H9 (cell line): ENCODE measurements around the gene STEAP2. TPM values are rescaled to one million over a fixed set of nuclear protein-coding genes. Genes with fewer than 3 reads are reported as not detected.

Experiments used
- DNase-seq: peaks from one replicate; pipeline ENCODE4 v3.0.0-alpha.2; 2017
- H2AFZ ChIP-seq: one replicate; pipeline ENCODE4 v1.6.1; 2013; ENCODE audit warnings: mild to moderate bottlenecking, low read length, control low read depth, moderate library complexity
- H2AK5ac ChIP-seq: 2 replicates; pipeline ENCODE4 v1.6.1; 2013; ENCODE audit warnings: low read length, control low read depth, mixed read lengths; ENCODE audit not compliant: insufficient read length
- H2BK120ac ChIP-seq: one replicate; pipeline ENCODE4 v1.6.1; 2013; ENCODE audit warnings: low read depth, mild to moderate bottlenecking, low read length, control low read depth, inconsistent platforms; ENCODE audit not compliant: poor library complexity, severe bottlenecking
- H2BK12ac ChIP-seq: 2 replicates; pipeline ENCODE4 v1.6.1; 2013; ENCODE audit warnings: low read length, control low read depth, mixed read lengths, low read depth; ENCODE audit not compliant: insufficient read length
- H2BK15ac ChIP-seq: 2 replicates; pipeline ENCODE4 v1.6.1; 2013; ENCODE audit warnings: low read depth, low read length, control low read depth
- H2BK20ac ChIP-seq: one replicate; pipeline ENCODE4 v1.6.1; 2013; ENCODE audit warnings: low read depth, mild to moderate bottlenecking, low read length, control low read depth, inconsistent platforms; ENCODE audit not compliant: poor library complexity, severe bottlenecking
- H2BK5ac ChIP-seq: 2 replicates; pipeline ENCODE4 v1.6.1; 2013; ENCODE audit warnings: low read length, control low read depth, mixed read lengths; ENCODE audit not compliant: insufficient read length
- H3K14ac ChIP-seq: 2 replicates; pipeline ENCODE4 v1.6.1; 2013; ENCODE audit warnings: low read length, control low read depth; ENCODE audit not compliant: insufficient read depth
- H3K18ac ChIP-seq: 2 replicates; pipeline ENCODE4 v1.6.1; 2013; ENCODE audit warnings: low read depth, mild to moderate bottlenecking, mixed read lengths, low read length, control low read depth; ENCODE audit not compliant: insufficient read length
- H3K23ac ChIP-seq: 2 replicates; pipeline ENCODE4 v1.6.1; 2013; ENCODE audit warnings: low read length, control low read depth, mixed read lengths, low read depth; ENCODE audit not compliant: insufficient read length
- H3K23me2 ChIP-seq: 2 replicates; pipeline ENCODE4 v1.6.1; 2013; ENCODE audit warnings: low read depth, mild to moderate bottlenecking, mixed read lengths, low read length, control low read depth; ENCODE audit not compliant: insufficient read length, poor library complexity, severe bottlenecking
- H3K27ac ChIP-seq: 2 replicates; pipeline ENCODE4 v1.5.1; 2013; ENCODE audit warnings: low read length, control low read depth, mixed read lengths, low read depth; ENCODE audit not compliant: insufficient read length
- H3K27me3 ChIP-seq: 2 replicates; pipeline ENCODE4 v1.6.1; 2013; ENCODE audit warnings: low read length, control low read depth, inconsistent platforms; ENCODE audit not compliant: insufficient read depth
- H3K4ac ChIP-seq: 2 replicates; pipeline ENCODE4 v1.6.1; 2013; ENCODE audit warnings: low read depth, mild to moderate bottlenecking, control low read depth, inconsistent platforms, low read length, moderate library complexity
- H3K4me1 ChIP-seq: 2 replicates; pipeline ENCODE4 v1.6.1; 2013; ENCODE audit warnings: low read length, control low read depth, inconsistent platforms; ENCODE audit not compliant: insufficient read depth
- H3K4me2 ChIP-seq: 2 replicates; pipeline ENCODE4 v1.6.1; 2013; ENCODE audit warnings: low read length, control low read depth, mixed read lengths; ENCODE audit not compliant: insufficient read length, insufficient read depth
- H3K56ac ChIP-seq: 2 replicates; pipeline ENCODE4 v1.6.1; 2013; ENCODE audit warnings: low read depth, mild to moderate bottlenecking, mixed read lengths, low read length, control low read depth; ENCODE audit not compliant: insufficient read length
- H3K79me1 ChIP-seq: 2 replicates; pipeline ENCODE4 v1.6.1; 2013; ENCODE audit warnings: low read depth, mild to moderate bottlenecking, moderate library complexity, low read length, control low read depth, inconsistent platforms; ENCODE audit not compliant: insufficient read depth, poor library complexity, severe bottlenecking
- H3K79me2 ChIP-seq: 2 replicates; pipeline ENCODE4 v1.6.1; 2013; ENCODE audit warnings: low read length, control low read depth, inconsistent platforms; ENCODE audit not compliant: insufficient read depth
- H3K9ac ChIP-seq: 2 replicates; pipeline ENCODE4 v1.6.1; 2013; ENCODE audit warnings: low read length, control low read depth, mixed read lengths; ENCODE audit not compliant: insufficient read length; ENCODE audit errors: extremely low read depth
- H3K9me3 ChIP-seq: one replicate; pipeline ENCODE4 v1.6.1; 2013; ENCODE audit warnings: low read depth, low read length, inconsistent platforms; ENCODE audit not compliant: control insufficient read depth
- H3T11ph ChIP-seq: one replicate; pipeline ENCODE4 v1.6.1; 2013; ENCODE audit warnings: mild to moderate bottlenecking, low read length, control low read depth, inconsistent platforms
- H4K20me1 ChIP-seq: one replicate; pipeline ENCODE4 v1.6.1; 2013; ENCODE audit not compliant: control insufficient read depth, insufficient read length, insufficient read depth
- H4K5ac ChIP-seq: 2 replicates; pipeline ENCODE4 v1.6.1; 2013; ENCODE audit warnings: low read depth, mild to moderate bottlenecking, mixed read lengths, low read length, control low read depth; ENCODE audit not compliant: insufficient read length
- H4K8ac ChIP-seq: replicated peaks from 2 replicates; pipeline ENCODE4 v1.6.1; 2013; ENCODE audit warnings: low read length, control low read depth, mixed read lengths, low read depth; ENCODE audit not compliant: insufficient read length
- H4K91ac ChIP-seq: 2 replicates; pipeline ENCODE4 v1.6.1; 2013; ENCODE audit warnings: low read depth, mild to moderate bottlenecking, moderate library complexity, mixed read lengths, low read length, control low read depth; ENCODE audit not compliant: insufficient read length
- H3K27ac Mint-ChIP-seq, 3 experiments: 2 replicates in 2 of 3; 3 replicates in 1 of 3; pipeline ENCODE4 v1.8.0; 2020 to 2021; ENCODE audit warnings: mixed read lengths in 3 of 3, mild to moderate bottlenecking in 1 of 3, moderate library complexity in 1 of 3
- H3K27me3 Mint-ChIP-seq: 2 replicates; pipeline ENCODE4 v1.8.0; 2021; ENCODE audit warnings: low read depth, mild to moderate bottlenecking, moderate library complexity, mixed read lengths
- H3K36me3 Mint-ChIP-seq, 3 experiments: 2 replicates in 2 of 3; 3 replicates in 1 of 3; pipeline ENCODE4 v1.8.0; 2020 to 2021; ENCODE audit warnings: low read depth in 3 of 3, mixed read lengths in 3 of 3; ENCODE audit not compliant: insufficient read depth in 1 of 3
- H3K4me1 Mint-ChIP-seq, 2 experiments: 2 replicates each; pipeline ENCODE4 v1.8.0; 2020; ENCODE audit warnings: mixed read lengths in 2 of 2
- H3K4me3 Mint-ChIP-seq, 2 experiments: 2 replicates in 1 of 2; 3 replicates in 1 of 2; pipeline ENCODE4 v1.8.0; 2020 to 2021; ENCODE audit warnings: mild to moderate bottlenecking in 2 of 2, mixed read lengths in 2 of 2, moderate library complexity in 1 of 2
- H3K9me3 Mint-ChIP-seq, 2 experiments: 2 replicates in 1 of 2; 3 replicates in 1 of 2; pipeline ENCODE4 v1.8.0; 2020; ENCODE audit warnings: mild to moderate bottlenecking in 2 of 2, mixed read lengths in 2 of 2, moderate library complexity in 1 of 2
- WGBS: extraction: QIAGEN DNeasy Blood & Tissue Kit; methylation state at CpG from one replicate; pipeline ENCODE4 v1.1.7; 2013; ENCODE audit warnings: missing lambda C conversion rate, low lambda C conversion rate, mixed read lengths; ENCODE audit not compliant: insufficient read length; ENCODE audit errors: extremely low coverage; 5-methylcytosine and 5-hydroxymethylcytosine counted together
- total RNA-seq: library from RNA; stranded (reverse); gene quantifications from 2 replicates; pipeline ENCODE4 v1.2.1, GENCODE V29; 2021
- TF ChIP-seq, protein P1 (sequence below): fragments of 200-600 bp; sonication (generic); conservative IDR thresholded peaks from 3 replicates; pipeline ENCODE4 v1.8.0; 2021; ENCODE audit warnings: antibody characterized with exemption, mild to moderate bottlenecking

Gene STEAP2
- total RNA-seq, 1 experiment from 2014 or later: 6.7 TPM

DNA sequence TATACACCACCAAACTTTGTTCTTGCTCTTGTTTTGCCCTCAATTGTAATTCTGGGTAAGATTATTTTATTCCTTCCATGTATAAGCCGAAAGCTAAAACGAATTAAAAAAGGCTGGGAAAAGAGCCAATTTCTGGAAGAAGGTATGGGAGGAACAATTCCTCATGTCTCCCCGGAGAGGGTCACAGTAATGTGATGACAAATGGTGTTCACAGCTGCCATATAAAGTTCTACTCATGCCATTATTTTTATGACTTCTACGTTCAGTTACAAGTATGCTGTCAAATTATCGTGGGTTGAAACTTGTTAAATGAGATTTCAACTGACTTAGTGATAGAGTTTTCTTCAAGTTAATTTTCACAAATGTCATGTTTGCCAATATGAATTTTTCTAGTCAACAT is 20.9 kb downstream of the STEAP2 start:
- no peaks in the 10 kb centered on the region for H3K9me3 Mint-ChIP-seq
- Histone ChIP-seq H3T11ph (no peak overlapping the region), H2BK20ac (no peak overlapping the region), H2AFZ (no peak overlapping the region), H2BK12ac (no peak overlapping the region), H3K9ac (no peak overlapping the region), H2BK120ac (no peak overlapping the region), H3K79me1 (no peaks in the 10 kb centered on the region), H3K14ac (no peak overlapping the region), H3K9me3 (no peaks in the 10 kb centered on the region), H4K8ac (no peak overlapping the region), H2BK15ac (no peak overlapping the region), H2BK5ac (no peak overlapping the region), H3K56ac (no peak overlapping the region), H4K5ac (no peak overlapping the region), H4K20me1 (no peaks in the 10 kb centered on the region), H3K4me1 (no peaks in the 10 kb centered on the region), H3K27ac (no peak overlapping the region), H3K23ac (no peak overlapping the region), H3K23me2 (no peaks in the 10 kb centered on the region), H2AK5ac (no peak overlapping the region), H3K27me3 (no peaks in the 10 kb centered on the region), H3K18ac (no peak overlapping the region), H3K4me2 (no peak overlapping the region), H4K91ac (no peak overlapping the region), H3K79me2 (no peaks in the 10 kb centered on the region), H3K4ac (no peak overlapping the region)
- no peaks in the 10 kb centered on the region for H3K27me3 Mint-ChIP-seq
- TF ChIP-seq, protein P1, sequence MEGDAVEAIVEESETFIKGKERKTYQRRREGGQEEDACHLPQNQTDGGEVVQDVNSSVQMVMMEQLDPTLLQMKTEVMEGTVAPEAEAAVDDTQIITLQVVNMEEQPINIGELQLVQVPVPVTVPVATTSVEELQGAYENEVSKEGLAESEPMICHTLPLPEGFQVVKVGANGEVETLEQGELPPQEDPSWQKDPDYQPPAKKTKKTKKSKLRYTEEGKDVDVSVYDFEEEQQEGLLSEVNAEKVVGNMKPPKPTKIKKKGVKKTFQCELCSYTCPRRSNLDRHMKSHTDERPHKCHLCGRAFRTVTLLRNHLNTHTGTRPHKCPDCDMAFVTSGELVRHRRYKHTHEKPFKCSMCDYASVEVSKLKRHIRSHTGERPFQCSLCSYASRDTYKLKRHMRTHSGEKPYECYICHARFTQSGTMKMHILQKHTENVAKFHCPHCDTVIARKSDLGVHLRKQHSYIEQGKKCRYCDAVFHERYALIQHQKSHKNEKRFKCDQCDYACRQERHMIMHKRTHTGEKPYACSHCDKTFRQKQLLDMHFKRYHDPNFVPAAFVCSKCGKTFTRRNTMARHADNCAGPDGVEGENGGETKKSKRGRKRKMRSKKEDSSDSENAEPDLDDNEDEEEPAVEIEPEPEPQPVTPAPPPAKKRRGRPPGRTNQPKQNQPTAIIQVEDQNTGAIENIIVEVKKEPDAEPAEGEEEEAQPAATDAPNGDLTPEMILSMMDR: no peak
- H3K4me1 Mint-ChIP-seq: peaks cover 8% of the 10 kb centered on the region in 2 experiments
- DNase-seq: no peak
- no peak overlapping the region for H3K4me3 Mint-ChIP-seq
- peaks cover 0 to 4% (median 2%) of the 10 kb centered on the region in 3 experiments; a peak in 4 of 7 replicates for H3K36me3 Mint-ChIP-seq
- no CpG with 5 or more reads among the region's 5 CpGs for WGBS
- H3K27ac Mint-ChIP-seq: no peak overlapping the region
